ENCODE results near the gene BTBD16.

The BTBD16 gene

DNA sequence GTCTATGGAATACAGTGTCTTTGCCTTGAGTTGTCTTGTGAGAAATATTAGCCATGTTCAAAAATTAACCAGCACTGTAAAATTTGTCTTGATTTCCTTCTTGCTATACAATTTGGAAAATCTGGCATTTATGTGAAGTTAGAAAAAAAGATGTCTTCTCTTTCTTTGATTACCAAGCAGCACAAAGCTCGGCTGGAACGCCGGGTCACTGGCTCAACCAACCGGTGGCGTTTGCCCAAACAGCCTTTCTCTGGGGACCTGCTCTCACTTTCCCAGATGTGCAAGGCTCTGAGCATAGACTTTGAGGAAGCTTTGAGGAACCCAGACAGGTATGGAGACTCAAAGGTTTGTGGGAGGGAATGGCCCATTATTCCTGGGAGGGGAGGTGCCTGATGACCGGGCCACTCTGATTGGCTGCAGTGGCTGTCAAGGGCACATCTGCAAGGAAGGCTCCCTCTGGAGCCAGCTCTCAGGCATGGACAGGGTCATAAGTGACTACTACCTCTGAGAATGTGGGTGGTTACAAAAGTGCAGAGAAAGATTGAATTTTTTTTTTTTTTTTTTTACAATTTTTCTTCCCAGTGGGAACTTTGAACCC lies 5.6 kb downstream of the BTBD16 start:
- no peak for DNase-seq

GRCh38 chr10:122277526-122278136 lies 6.5 kb downstream of the BTBD16 start:
- DNase-seq = no peak

- DNase-seq = no peak
Measured at GRCh38 chr10:122279725-122280141, 8.6 kb downstream of the BTBD16 start.

GRCh38 chr10:122280156-122280555 lies 9.1 kb downstream of the BTBD16 start:
- no peak for DNase-seq

- no peak for DNase-seq
Measured at GRCh38 chr10:122281018-122281626, 10.0 kb downstream of the BTBD16 start.

GRCh38 chr10:122281751-122282150 lies 10.7 kb downstream of the BTBD16 start:
- DNase-seq = no peak

GRCh38 chr10:122282253-122282671 lies 11.2 kb downstream of the BTBD16 start:
- DNase-seq = no peak

GRCh38 chr10:122282909-122283308 lies 11.8 kb downstream of the BTBD16 start:
- no peak for DNase-seq

DNA sequence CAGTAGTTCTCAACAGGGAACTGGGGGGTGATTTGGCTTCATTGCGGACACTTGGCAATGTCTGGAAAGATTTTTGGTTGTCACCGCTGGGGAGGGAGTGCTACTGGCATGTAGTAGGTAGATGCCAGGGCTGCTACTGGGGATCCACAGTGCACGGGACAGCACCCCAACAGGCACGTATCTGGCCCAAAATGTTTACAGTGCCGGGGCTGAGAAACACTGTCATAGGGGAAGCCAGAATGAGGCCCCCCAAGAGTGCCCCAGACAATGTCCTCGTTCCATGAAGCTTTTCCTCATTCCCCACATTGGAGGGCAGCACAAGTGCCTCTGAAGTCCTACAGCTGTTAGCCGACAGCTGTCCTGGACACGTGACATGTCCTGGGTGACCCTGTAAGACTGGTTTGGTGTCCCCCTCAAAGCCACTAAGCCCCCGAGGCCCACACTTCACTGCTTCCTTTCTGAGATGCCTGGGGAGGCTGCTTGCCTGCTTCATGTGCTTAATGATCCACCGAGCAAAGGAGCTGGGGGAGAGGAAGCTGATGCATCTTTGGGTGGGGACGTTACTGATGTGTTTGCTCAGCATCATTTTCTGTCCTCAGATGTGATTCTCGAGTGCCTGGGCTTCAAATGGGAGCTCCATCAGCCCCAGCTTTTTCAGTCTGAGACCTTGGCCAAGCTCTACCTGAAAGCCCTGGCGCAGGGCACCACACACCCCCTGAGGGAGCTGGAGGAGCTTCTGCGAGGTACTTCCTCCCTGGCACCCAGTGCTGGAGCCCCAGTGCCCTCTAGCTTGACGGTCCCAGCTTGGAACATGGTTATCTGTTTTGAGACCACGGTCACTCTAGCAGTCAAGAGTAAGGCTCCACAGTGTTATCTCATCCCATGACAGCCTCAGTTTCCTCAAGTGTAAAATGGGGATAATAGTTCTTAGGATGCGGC lies 14.7 kb downstream of the BTBD16 start:
- DNase-seq = no peak

DNA sequence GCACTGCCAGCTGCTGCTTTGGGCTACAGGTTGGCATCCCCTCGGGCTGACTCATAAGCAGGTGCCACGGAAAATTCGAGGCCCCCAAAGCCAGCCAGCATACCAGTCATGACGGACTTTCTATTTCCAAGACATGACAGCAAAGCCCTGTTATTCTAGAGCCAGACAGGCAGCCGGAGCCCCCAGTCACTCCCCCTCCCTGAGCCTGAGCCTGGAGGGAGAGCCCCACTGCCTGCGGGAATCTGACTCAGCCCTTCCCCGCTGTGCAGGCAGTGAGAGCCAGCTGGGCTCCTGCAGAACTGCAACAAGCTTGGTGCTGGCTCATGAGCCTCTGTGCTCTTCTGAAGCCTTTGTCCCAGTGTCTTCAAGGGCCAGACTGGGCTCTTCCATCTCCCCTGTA lies 15.8 kb downstream of the BTBD16 start:
- DNase-seq = no peak

- no peak for DNase-seq
Measured at GRCh38 chr10:122287570-122287969, 16.5 kb downstream of the BTBD16 start.

GRCh38 chr10:122288262-122288661 lies 17.2 kb downstream of the BTBD16 start:
- no peak for DNase-seq

DNA sequence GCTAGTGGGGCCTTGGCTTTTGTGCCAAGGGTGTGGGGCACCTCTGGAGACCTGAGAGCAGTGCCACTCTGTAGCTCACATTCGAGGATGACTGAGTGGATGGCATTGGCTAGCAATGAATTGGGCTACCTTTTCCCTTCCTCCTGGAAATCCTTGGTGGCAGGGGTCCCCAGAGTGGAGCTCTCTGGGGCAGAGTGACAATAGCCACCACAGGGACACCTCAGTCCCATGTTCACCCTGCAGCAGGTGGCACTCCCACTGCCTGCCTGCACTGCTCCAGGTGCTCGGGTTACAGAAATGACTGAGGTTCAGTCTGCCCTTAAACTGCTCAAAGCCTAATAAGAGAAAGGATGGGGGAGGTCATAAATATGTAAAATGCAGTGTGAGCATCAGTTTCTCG lies 17.8 kb downstream of the BTBD16 start:
- DNase-seq = no peak

- DNase-seq = no peak
Measured at GRCh38 chr10:122290334-122290733, 19.2 kb downstream of the BTBD16 start.

DNA sequence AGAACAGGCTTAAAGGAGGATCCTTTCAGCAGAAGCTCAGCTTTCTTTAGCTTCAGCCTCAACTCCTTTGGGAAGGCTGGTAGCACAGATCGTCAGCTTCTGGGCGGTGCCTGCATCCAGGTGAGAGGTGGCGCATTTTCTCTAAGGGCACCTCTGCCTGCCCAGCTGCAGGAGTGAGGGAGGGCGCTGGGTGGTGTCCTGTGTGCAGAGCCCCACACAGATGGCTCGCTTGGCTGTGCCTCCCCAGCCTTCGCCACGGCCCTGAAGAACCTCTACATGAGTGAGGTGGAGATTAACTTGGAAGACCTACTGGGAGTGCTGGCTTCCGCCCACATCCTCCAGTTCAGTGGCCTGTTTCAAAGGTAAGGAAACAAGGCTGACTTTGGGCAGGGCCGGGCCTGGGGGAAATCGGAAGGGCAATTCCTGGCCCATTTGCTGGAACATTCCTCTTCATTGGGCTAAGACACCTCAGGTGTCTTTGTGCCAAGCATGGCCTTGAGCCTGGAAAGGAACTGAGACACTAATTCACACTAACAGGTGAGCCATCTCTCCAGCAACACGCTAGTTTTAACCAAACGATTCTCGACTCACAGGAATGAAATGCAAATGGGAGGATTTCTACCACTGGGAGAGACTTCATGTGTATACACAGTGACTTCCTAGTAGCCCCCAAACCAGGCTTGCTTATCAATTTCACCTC lies 19.9 kb downstream of the BTBD16 start:
- no peak for DNase-seq

- no peak for DNase-seq
Measured at GRCh38 chr10:122291739-122292138, 20.6 kb downstream of the BTBD16 start.

GRCh38 chr10:122292376-122292775 lies 21.3 kb downstream of the BTBD16 start:
- DNase-seq = no peak

GRCh38 chr10:122293156-122293960 lies 22.3 kb downstream of the BTBD16 start:
- DNase-seq = no peak

GRCh38 chr10:122293961-122294380 lies 22.9 kb downstream of the BTBD16 start:
- DNase-seq = no peak

- no peak for DNase-seq
Measured at GRCh38 chr10:122294511-122295450, 23.7 kb downstream of the BTBD16 start.

DNA sequence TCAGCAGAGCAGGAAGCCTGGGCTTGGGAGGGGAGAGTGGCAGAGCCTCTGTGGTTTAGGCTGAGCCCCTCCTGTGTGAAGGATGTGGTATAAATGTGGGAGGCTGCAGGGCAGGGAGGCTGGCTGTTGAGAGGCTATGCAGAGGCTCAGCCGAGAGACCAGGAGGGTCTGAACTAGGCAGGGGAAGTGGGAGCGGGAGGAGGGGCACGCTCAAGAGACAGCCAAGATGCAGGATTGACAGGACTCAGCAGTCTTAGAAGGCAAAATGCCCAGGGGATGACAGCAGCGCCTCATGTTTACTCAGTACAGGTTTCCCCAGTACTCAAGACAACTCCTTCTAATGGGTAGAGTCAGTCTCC lies 24.3 kb downstream of the BTBD16 start:
- DNase-seq = no peak
